Astrocyte (in vitro differentiated cells and primary cell): ENCODE measurements around the gene MTMR8.

Experiments
- EZH2 ChIP-seq: IDR thresholded peaks from 2 replicates; pipeline ENCODE4 v1.6.1; 2012; ENCODE audit warnings: mild to moderate bottlenecking, low read length, inconsistent platforms; ENCODE audit not compliant: insufficient read depth
- TF ChIP-seq, protein P1 (sequence below): IDR thresholded peaks from 2 replicates; pipeline ENCODE4 v1.5.1; 2011; ENCODE audit warnings: low read depth, mild to moderate bottlenecking, inconsistent platforms, low read length, moderate library complexity; ENCODE audit not compliant: insufficient read depth

GRCh38 chrX:64350521-64350920 lies 44.7 kb downstream of the MTMR8 start:
- TF ChIP-seq, protein P1, sequence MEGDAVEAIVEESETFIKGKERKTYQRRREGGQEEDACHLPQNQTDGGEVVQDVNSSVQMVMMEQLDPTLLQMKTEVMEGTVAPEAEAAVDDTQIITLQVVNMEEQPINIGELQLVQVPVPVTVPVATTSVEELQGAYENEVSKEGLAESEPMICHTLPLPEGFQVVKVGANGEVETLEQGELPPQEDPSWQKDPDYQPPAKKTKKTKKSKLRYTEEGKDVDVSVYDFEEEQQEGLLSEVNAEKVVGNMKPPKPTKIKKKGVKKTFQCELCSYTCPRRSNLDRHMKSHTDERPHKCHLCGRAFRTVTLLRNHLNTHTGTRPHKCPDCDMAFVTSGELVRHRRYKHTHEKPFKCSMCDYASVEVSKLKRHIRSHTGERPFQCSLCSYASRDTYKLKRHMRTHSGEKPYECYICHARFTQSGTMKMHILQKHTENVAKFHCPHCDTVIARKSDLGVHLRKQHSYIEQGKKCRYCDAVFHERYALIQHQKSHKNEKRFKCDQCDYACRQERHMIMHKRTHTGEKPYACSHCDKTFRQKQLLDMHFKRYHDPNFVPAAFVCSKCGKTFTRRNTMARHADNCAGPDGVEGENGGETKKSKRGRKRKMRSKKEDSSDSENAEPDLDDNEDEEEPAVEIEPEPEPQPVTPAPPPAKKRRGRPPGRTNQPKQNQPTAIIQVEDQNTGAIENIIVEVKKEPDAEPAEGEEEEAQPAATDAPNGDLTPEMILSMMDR = no peak
- TF ChIP-seq EZH2 = no peak
